ENCODE measurements around the gene MRPS35.

DNA sequence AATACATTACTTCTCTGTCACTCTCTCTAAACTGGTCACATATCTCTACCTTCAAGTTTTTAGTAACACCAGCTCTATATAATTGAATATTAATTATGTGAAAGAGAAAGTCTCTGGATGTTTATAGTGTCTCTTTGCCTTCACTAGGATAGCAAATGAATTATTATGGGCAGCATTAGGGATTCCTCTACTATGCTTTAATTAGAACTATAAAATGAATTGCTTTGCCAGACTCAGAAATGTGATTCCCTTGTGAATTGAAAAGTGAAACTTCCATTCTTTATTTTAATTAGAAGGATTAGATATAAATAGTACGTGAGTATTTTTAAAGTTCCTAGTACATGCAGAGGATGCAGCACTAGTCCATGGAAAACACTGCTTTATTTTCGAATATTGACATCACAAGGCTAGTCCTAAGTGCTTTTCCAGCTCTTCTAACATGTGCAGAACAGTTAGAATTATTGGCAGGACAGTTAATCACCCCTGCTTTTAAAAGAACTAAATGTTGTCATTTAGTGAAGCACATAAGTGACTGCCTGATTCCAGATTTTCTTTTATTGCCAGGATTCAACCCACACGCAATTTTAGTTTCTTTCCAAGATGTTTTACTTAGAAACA, 37.4 kb upstream of the MRPS35 start:
- TF ChIP-seq EZH2phosphoT487 (IDR thresholded peaks at IDR 0.05; ENCODE audit: insufficient read depth, low read depth): no peak
- no peak for TF ChIP-seq EZH2 (IDR thresholded peaks at IDR 0.05; ENCODE audit: insufficient read depth, poor library complexity, severe bottlenecking)
